Natural killer cell treated with Interleukin-12 subunit alpha and Interleukin-12 subunit beta and Interleukin-15 and Interleukin-18, amount 100 ng/mL, for 72 hours (primary cell): Measurements from ENCODE around the gene LAMA5. TPM values are rescaled to one million over a fixed set of nuclear protein-coding genes. Genes with fewer than 3 reads are reported as not detected.

Source experiments
- ATAC-seq, 2 donors: fragments of 150-1000 bp; cut with Tn5 transposase in 1 of 2; sonication (Bioruptor Pico), chemical (Tn5 transposase) in 1 of 2; 2 replicates each; pipeline ENCODE4 v1.10.0; 2021
- DNase-seq: peaks from one replicate; pipeline ENCODE4 v3.0.0; 2022; ENCODE audit warnings: low spot score
- H3K27ac Mint-ChIP-seq, 2 donors: 1 replicate in 1 of 2; 2 replicates in 1 of 2; pipeline ENCODE4 v1.8.0; 2022; ENCODE audit warnings: mixed read lengths in 2 of 2, mild to moderate bottlenecking in 1 of 2, moderate library complexity in 1 of 2
- H3K27me3 Mint-ChIP-seq, 2 donors: 1 replicate in 1 of 2; 2 replicates in 1 of 2; pipeline ENCODE4 v1.8.0; 2022; ENCODE audit warnings: mixed read lengths in 2 of 2
- H3K36me3 Mint-ChIP-seq: one replicate; pipeline ENCODE4 v1.8.0; 2022; ENCODE audit warnings: mixed read lengths
- H3K4me1 Mint-ChIP-seq, 2 donors: 1 replicate in 1 of 2; 2 replicates in 1 of 2; pipeline ENCODE4 v1.8.0; 2022; ENCODE audit warnings: low read depth in 2 of 2, mixed read lengths in 2 of 2, mild to moderate bottlenecking in 1 of 2
- H3K4me3 Mint-ChIP-seq: one replicate; pipeline ENCODE4 v1.8.0; 2022; ENCODE audit warnings: mixed read lengths
- H3K9me3 Mint-ChIP-seq: 2 replicates; pipeline ENCODE4 v1.8.0; 2022; ENCODE audit warnings: mixed read lengths
- total RNA-seq, 2 donors: library from RNA; stranded (reverse); gene quantifications; one replicate each; pipeline ENCODE4 v1.2.3, GENCODE V29; 2022

The LAMA5 gene
- total RNA-seq, 2 donors from 2014 or later, result 1.5 to 1.9 TPM

DNA sequence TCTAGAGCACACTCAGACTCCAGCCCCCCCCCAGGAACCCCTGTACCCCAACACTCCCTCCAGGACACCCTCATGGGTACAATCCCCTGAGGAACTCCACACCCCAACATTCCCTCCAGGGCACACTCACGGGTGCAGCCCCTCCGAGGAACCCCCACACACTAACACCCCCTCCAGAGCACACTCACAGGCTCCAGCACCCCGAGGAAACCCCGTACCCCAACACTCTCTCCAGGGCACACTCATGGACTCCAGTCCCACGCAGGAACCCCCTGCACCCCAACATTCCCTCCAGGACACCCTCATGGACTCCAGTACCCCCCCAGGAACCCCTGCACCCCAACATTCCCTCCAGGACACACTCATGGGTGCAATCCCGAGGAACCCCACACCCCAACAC lies 31.6 kb downstream of the LAMA5 start:
- Mint-ChIP-seq H3K4me3 (no peak overlapping the region), H3K36me3 (no peaks in the 10 kb centered on the region), H3K4me1 (no peaks in the 10 kb centered on the region), H3K27me3 (peaks cover 8 to 9% of the 10 kb centered on the region in 2 donors), H3K27ac (no peak overlapping the region), H3K9me3 (no peaks in the 10 kb centered on the region)
- no peak for DNase-seq
- ATAC-seq, result no peak

DNA sequence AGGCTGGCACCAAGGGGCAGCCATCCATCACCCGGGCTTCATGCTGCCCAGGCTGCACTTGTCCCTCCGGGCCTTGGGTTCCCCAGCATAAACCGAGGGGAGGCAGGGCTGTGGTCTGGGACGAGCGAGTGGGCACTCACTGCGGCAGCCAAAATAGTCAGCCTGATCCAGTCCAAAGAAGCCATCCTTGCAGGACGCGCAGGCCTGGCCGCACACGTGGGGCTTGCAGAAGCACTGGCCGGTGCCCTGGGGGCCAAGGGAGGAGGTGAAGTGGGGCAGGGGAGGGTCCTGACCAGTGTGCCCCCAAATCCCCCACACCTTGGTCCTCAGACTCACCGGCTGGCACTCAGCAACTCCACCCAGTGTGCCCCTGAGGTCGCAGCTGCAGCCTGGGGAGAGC lies 32.2 kb downstream of the LAMA5 start:
- no peak for ATAC-seq
- no peak for DNase-seq

DNA sequence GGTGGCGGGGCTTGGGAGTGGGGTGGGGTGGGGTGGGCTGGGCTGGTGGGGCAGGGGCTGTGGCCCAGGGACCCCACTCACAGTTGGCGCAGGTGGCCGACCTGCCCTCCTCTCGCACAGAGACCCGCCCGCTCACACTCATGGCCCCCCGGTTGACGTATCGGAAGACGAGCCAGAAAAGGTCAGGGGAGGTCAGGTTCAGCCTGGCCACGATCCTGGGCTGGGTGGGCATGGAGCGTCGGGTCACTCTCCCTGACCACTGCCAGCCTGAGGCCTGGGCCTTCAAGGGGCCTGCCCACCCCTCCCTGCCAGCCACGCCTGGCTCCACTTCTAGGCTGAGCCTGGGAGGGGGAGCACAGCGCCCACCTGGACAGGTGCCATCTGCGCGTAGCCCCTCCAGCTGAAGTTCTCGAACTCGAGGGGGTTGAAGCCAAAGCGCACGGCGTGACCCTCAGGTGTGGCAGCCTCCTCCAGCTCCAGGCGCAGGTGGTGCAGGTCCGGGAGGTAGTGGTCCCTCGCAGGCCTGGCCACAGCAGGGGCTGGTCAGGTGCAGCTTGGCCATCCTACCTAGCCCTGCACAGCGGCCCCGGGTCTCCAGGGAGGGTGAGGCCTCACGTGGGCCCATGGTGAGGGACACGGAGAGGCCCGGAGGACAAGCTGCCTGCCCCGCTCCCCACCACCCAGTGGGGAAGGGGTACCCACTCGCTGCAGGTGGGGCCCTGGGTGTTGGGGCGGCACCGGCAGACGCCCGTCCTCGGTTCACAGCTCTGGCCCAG lies 33.1 kb downstream of the LAMA5 start:
- Mint-ChIP-seq H3K4me3 (no peak overlapping the region), H3K9me3 (no peaks in the 10 kb centered on the region), H3K4me1 (no peaks in the 10 kb centered on the region), H3K27me3 (no peaks in the 10 kb centered on the region), H3K27ac (no peak overlapping the region), H3K36me3 (no peaks in the 10 kb centered on the region)
- DNase-seq (no peak), ATAC-seq (no peak)

More for the DNA sequence above, 32.2 kb downstream of the LAMA5 start:
- H3K27ac Mint-ChIP-seq, result no peak overlapping the region
- peaks cover 6 to 7% of the 10 kb centered on the region in 2 donors for H3K27me3 Mint-ChIP-seq
- H3K9me3 Mint-ChIP-seq, result no peaks in the 10 kb centered on the region
- H3K36me3 Mint-ChIP-seq, result no peaks in the 10 kb centered on the region
- H3K4me3 Mint-ChIP-seq, result no peak overlapping the region
- H3K4me1 Mint-ChIP-seq, result no peaks in the 10 kb centered on the region

DNA sequence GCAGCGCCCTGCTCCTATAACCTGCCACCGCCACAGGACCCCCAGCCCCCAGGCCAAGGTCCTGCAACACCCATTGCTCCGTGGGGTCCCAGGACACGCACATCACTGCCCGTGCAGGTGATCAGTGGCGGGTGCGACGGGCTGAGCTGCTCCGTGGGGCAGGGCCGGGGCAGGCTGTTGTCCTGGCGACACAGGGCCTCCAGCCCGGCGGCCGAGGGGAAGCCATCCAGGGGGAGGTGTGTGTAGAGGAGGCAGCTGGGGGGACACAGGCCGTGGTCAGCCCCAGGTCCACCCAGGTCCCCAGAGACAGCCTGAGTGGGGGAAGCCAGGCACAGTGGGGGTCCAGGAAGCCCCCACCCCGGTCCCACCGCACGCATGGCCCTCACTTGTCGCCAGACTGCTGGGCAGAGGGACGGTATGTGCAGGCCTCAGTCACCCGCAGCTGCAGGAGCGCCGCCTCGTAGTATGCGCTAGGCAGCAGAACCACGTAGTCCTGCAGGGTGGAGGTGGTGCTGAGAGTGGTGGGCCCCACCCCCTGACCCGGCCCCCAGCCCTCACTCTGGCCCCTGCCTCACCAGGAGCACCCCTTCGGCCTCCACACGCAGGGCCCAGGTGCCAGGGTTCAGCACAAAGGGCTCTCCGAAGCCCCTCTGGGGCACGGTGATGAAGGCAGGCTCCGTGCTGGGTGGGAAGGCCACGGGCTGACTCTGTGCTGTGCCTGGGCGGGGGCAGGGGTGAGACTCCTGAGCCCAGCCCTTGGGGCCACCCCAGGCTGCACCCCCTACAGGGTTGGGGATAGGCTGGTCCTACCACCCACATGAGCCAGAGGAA lies 33.9 kb downstream of the LAMA5 start:
- DNase-seq (no peak), ATAC-seq (no peak)
- H3K27ac Mint-ChIP-seq, result no peak overlapping the region
- H3K9me3 Mint-ChIP-seq, result no peaks in the 10 kb centered on the region
- no peaks in the 10 kb centered on the region for H3K27me3 Mint-ChIP-seq
- no peak overlapping the region for H3K4me3 Mint-ChIP-seq
- no peaks in the 10 kb centered on the region for H3K4me1 Mint-ChIP-seq
- H3K36me3 Mint-ChIP-seq, result no peaks in the 10 kb centered on the region

DNA sequence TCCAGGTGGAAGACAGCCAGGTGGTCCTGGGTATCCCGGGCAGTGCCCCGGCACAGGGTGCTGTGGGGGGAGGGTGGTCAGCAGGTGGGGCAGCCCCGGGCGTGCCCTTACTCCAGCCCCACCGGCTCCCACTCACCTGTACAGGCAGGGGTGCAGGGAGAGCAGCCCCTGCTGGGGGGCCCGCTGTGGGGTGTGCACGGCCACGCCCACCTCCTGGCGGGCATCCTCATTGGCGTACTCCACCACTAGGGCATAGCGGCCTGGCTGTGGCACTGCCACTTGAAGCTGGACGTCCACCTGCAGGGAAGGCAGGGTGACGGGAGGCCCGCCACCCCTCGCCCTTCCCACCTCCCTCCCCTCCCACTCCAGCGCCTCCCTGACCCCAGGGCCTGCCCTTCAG lies 34.7 kb downstream of the LAMA5 start:
- no peaks in the 10 kb centered on the region for H3K4me1 Mint-ChIP-seq
- no peaks in the 10 kb centered on the region for H3K36me3 Mint-ChIP-seq
- ATAC-seq (no peak), DNase-seq (peak; percentile 49)
- H3K9me3 Mint-ChIP-seq, result no peaks in the 10 kb centered on the region
- no peak overlapping the region for H3K4me3 Mint-ChIP-seq
- no peak overlapping the region for H3K27ac Mint-ChIP-seq
- H3K27me3 Mint-ChIP-seq, result no peaks in the 10 kb centered on the region

DNA sequence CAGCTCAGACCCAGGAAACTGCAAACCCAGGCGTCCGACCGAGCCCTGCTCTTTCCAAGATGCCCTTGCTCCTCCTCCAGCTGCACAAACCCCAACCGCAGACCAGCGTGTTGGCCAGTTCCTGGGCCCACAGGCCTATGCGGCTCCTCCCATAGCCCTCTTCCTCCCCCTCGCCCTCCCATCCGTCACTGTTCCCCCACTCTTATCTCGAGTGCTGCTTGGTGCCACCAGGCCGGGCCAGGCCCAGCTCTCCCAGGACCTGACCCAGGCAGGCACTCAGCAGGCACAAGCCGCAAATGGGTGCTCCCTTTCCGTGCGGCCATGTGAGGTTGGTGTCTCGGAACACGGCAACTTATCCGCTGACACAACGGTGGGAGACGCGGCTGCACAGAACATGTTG lies 35.8 kb downstream of the LAMA5 start:
- H3K4me3 Mint-ChIP-seq, result no peak overlapping the region
- H3K27ac Mint-ChIP-seq, result no peak overlapping the region
- DNase-seq, result no peak
- no peak for ATAC-seq
- no peaks in the 10 kb centered on the region for H3K27me3 Mint-ChIP-seq
- no peaks in the 10 kb centered on the region for H3K4me1 Mint-ChIP-seq
- H3K36me3 Mint-ChIP-seq, result no peaks in the 10 kb centered on the region
- no peaks in the 10 kb centered on the region for H3K9me3 Mint-ChIP-seq

DNA sequence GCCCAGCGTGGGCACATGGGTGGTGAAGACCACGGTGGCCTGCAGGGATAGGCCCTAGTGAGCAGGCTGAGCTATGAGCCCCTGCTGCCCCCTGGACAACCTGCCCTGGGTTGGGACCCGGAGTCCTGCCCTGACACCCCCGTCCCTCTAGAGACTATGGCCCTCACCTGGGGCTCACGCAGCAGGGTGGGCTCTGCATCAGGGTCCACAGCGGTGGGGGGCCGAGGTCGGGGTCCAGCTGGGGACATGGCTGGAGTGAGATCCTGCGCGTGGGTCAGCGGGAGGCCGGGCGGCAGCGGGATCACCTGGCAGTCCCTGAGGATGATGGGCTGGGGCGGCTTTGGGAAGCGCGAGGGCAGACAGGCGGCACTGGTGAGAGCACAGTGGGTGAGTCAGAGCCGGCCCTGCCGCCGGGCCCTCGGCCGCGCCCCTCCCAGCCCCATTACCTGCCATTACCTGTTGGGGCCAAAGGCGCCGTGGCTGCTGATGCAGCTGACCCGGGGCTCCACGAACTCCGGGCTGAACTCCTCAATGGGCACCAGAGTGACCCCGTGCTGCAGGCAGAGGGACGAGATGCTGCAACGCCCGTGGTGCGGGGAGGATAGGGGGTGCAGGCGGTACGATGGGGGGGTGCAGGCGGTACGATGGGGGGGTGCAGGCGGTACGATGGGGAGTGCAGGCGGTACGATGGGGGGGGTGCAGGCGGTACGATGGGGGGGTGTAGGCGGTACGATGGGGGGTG lies 36.4 kb downstream of the LAMA5 start:
- Mint-ChIP-seq H3K9me3 (no peaks in the 10 kb centered on the region), H3K27ac (no peak overlapping the region), H3K4me3 (no peak overlapping the region), H3K27me3 (no peaks in the 10 kb centered on the region), H3K36me3 (no peaks in the 10 kb centered on the region), H3K4me1 (no peaks in the 10 kb centered on the region)
- ATAC-seq (no peak), DNase-seq (no peak)

DNA sequence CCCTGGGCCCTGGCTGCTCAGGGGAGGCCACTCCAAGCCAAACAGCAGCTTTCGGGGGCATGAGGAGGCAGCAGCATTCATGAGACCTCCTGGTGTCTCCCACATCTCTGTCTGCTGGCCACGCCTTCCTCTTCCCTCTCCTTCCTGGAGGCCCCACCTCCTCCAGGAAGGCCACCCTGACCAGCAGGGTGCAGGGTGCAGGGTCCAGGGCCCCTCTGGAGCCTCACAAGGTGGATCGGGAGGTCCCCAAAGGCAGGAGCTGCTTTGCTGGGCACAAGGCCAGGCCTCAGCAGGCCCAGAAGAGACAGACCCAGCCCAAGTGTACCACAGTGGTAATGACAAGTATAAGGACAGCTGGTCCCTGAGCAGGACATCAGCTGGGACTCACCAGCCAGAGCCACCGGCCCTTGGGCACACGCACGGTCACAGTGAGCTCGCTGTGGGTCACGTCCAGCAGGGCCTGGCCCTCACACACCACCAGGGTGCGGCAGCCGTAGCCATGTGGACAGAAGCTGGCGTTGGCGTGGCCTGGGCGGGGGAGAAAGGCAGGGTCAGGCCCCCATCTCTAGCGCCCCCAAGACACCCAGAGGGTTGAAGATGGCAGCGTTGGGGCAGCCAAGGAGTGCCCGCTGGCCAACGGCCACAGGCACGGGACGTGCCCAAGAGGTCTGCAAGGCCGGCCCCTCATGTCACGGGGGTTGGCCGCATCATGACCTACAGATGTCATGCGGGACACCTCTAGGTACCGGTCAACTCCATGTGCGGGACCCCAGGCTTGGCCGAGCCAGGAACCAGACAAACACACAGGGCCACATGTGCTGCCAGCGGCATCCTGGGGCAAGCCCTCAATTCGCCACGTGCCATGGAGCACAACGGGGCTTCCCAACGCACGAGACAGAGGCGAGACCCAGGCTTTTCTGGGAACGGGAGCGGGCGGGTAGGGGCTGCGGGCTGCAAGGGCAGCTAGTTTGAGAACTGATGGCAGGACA lies 37.4 kb downstream of the LAMA5 start:
- Mint-ChIP-seq H3K4me1 (no peaks in the 10 kb centered on the region), H3K27me3 (no peaks in the 10 kb centered on the region), H3K36me3 (no peaks in the 10 kb centered on the region), H3K27ac (no peak overlapping the region), H3K9me3 (no peaks in the 10 kb centered on the region), H3K4me3 (no peak overlapping the region)
- no peak for ATAC-seq
- DNase-seq, result no peak

DNA sequence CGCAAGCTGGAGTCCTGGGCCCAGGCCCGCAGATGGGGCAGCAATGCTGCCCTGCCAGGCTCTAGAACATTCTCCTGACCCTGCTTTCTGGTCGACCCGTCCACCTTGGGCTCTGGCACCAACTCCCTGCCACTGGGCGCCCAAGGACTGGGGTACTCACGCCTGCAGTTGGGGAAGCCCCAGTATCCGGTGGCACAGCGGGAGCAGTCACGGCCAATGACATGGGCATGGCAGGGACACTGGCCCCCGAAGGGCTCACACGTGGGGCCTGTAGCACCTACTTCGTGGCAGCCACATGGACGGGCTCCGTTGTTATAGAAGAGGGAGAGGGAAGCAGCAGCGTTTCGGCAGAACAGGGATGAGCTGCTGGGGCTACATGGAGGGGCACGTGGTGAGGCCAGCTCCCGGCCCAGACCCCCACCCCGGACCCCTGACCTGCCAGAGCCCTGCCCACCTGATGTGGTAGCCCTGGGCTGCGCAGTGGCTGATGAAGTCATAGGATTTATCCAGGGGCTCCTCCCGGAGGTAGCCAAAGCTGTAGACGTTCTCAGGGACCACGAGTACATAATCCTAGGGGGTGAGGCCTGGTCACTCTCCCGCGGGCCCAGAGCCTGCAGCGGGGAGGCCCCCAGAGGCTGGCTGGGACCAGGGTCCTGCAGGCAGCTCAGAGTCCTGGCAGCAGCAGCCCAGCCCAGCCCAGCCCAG lies 38.3 kb downstream of the LAMA5 start:
- Mint-ChIP-seq H3K27me3 (no peaks in the 10 kb centered on the region), H3K4me3 (no peak overlapping the region), H3K27ac (no peak overlapping the region), H3K4me1 (no peaks in the 10 kb centered on the region), H3K36me3 (no peaks in the 10 kb centered on the region), H3K9me3 (no peaks in the 10 kb centered on the region)
- DNase-seq (no peak), ATAC-seq (no peak)

DNA sequence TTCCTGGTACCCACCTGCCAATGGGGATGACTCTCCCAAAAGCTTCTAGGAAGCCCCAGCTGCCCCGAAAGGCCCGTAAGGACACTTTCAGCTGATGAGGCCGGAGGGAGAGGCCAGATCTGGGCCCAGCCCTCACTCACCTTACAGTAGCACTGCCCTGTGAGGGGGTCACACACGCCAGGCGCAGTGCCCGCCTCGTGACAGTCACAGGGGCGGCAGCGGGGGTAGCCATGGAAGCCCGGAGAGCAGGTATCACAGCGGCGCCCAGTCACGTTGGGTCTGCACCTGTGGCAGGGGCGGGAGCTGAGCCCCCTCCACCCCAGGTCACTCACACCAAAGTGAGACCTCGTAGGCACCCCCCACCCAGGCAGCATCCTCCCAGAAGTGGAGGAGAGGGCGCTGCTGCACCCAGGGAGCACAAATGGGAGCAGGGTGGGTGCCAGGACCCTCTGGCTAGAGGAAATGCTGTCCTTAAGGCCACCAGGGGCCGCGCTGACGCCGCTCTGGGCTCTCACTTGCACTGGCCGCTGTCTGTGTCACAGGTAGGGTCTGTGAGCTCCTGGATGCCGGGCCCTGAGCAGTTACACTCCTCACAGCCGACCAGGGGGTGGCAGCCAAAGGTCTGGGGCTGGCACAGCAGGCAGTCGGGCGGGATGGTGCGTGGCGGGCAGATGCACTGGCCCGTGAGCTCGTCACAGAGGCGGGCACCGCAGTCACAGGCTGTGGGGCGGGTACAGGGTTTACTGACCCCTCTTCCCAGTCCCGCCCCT lies 39.2 kb downstream of the LAMA5 start:
- Mint-ChIP-seq H3K27me3 (no peaks in the 10 kb centered on the region), H3K27ac (no peak overlapping the region), H3K9me3 (no peaks in the 10 kb centered on the region), H3K36me3 (no peaks in the 10 kb centered on the region), H3K4me3 (no peak overlapping the region), H3K4me1 (no peaks in the 10 kb centered on the region)
- ATAC-seq, result no peak
- DNase-seq, result no peak

DNA sequence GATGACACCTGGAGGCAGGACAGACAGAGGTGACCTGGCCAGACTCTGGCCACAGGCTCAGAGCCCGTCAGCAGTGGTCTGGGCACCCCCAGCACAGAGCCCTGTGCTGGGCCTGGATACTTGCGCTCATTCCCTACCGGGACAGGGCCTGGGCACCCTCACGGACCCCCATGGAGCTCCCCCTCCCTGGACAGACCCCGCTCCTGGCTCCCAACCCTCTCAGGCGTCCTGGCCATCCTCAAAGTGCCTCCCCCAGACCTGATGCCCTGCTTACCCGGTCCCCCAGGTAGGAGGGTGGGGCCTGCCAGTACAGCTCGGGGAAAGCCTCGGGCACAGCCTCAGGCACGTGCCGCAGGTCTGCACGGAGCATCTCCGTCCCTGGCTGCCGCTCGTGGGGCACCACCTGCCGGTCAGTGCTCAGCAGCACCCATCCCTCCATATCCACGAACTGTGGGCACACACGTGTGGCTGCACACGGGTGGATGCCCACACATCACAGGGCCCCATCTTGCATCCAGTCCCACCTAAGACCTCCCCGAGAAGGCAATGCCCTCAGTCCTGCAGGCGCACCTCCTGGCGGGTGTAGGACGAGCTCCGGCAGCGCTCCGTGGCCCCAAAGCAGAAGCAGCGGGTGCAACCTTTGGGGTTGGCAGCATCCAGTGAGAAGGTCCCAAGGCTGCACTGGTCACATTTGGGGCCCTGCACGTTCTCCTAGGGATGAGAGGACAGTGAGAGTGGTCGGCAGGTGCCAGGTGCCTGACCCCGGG lies 40.0 kb downstream of the LAMA5 start:
- no peaks in the 10 kb centered on the region for H3K9me3 Mint-ChIP-seq
- no peaks in the 10 kb centered on the region for H3K36me3 Mint-ChIP-seq
- H3K27ac Mint-ChIP-seq, result no peak overlapping the region
- no peak overlapping the region for H3K4me3 Mint-ChIP-seq
- no peaks in the 10 kb centered on the region for H3K4me1 Mint-ChIP-seq
- ATAC-seq, result no peak
- H3K27me3 Mint-ChIP-seq, result no peaks in the 10 kb centered on the region
- no peak for DNase-seq

DNA sequence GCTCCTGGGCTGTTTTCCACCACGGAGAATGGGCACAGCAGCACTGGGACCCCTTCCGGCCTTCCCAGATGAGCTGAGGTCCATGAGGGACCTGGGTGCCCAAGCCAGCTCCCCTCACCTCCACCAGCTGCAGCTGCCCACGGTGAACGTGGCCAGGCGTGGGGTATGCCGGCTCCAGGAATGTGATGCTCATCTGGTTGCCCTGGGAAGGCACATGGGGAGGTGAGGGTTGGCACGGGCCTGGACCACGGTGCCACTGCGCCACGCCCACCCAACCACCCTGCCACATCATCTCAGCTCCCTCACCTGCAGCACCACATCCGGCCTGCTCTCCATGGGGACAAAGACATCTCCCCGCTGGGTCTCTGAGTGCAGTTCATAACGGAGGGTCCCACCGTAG lies 40.6 kb downstream of the LAMA5 start:
- Mint-ChIP-seq H3K4me3 (no peak overlapping the region), H3K27ac (no peak overlapping the region), H3K27me3 (no peaks in the 10 kb centered on the region), H3K36me3 (no peaks in the 10 kb centered on the region), H3K9me3 (no peaks in the 10 kb centered on the region), H3K4me1 (no peaks in the 10 kb centered on the region)
- no peak for DNase-seq
- no peak for ATAC-seq
